ENCODE measurements around the gene PTPRT. TPM values are rescaled to one million over a fixed set of nuclear protein-coding genes. Genes with fewer than 3 reads are reported as not detected.

Gene PTPRT
- under 1 TPM in 3 of 4 donors, not detected in 1; 0.07 to 0.58 (median 0.27) TPM for polyA plus RNA-seq
- long read RNA-seq, donor 1: 0 reads
- long read RNA-seq, donor 2: 0 reads
- long read RNA-seq, donor 3: 0 reads
- long read RNA-seq, donor 4: 0 reads
- long read RNA-seq, donor 5: 0 reads
- long read RNA-seq, donor 6: 0 reads
- long read RNA-seq, donor 7: 0 reads
- long read RNA-seq, donor 8: 0 reads
- long read RNA-seq, donor 9: 0 reads
- long read RNA-seq, donor 10: 0 reads

DNA sequence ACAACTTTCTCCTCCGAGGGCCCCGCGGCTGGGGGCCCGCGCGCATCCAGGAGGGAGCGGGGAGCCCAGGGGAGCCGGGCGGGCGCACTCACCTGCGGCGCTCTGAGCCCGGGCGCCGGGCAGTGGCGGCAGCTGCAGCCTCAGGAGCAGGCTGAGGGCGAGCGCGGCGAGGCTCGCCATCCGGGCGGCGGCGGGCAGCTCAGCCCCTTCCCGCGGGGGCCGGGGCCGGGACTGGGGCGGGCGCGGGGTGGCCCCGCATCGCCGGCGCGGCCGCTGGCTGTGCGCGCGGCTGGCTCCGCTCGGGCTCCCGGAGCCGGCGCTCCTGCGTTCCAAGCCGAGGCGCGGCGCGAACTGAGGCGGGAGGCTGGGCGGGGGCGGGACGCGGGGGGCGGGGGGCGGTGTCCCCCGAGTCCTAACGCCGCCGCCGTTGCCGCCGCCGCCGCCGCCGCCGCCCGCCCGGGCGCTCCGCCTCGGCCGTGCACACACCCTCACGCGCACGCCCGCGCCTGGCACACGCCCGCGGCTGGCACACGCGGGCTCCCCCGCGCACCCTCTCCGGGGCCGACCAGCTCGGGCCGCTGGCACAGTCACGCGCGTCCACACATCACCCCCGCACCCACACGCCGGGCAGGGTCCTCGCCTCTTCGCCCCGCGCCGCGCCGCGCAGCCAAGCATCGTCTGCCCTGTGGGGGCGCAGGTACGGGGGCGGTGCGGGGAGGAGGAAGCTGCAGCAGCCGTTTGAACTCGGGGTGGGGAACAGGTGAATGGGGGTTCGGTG lies at the start of gene PTPRT:
TSS of gene PTPRT (minus strand) at position 353 of the 778 bp plus-strand sequence. CDS start at position 180, 173 bp downstream.
- H3K36me3 ChIP-seq (ENCODE audit: control insufficient read depth in 3 of 3, insufficient read depth in 2 of 3, low read depth in 1 of 3, low read length in 3 of 3): no peaks in the 10 kb centered on the region
- H3K27me3 ChIP-seq (ENCODE audit: control insufficient read depth in 3 of 3, insufficient read depth in 3 of 3, low read length in 3 of 3): peaks cover 18 to 24% (median 18%) of the 10 kb centered on the region in 3 donors
- WGBS, 3 donors: 2 to 6% (median 5%) methylated on average over 49 to 115 of the region's 115 CpGs
- no peak for FAIRE-seq
- no peak within 1 kb of the TSS for H3K27ac ChIP-seq (ENCODE audit: low read depth in 1 of 3, low read length in 2 of 3)
- DNase-seq: peak in 1 of 2 donors; percentile 13
- no peak within 1 kb of the TSS for H3K4me3 ChIP-seq (ENCODE audit: low read depth in 1 of 3, low read length in 3 of 3)
- H3K9me3 ChIP-seq (ENCODE audit: control insufficient read depth in 2 of 2, insufficient read depth in 1 of 2, low read depth in 1 of 2, low read length in 1 of 2): no peaks in the 10 kb centered on the region
- no peaks in the 10 kb centered on the region for H3K4me1 ChIP-seq (ENCODE audit: control insufficient read depth in 3 of 3, insufficient read depth in 2 of 3, low read depth in 1 of 3, low read length in 2 of 3)

GRCh38 chr20:43238833-43239232 lies 49.1 kb upstream of the PTPRT start:
- DNase-seq: peak in 1 of 2 donors; percentile 6
- WGBS, 3 donors: 59 to 75% (median 62%) methylated on average over 3 of the region's 3 CpGs
- Histone ChIP-seq H3K4me1 (ENCODE audit: control insufficient read depth in 3 of 3, insufficient read depth in 2 of 3, low read depth in 1 of 3, low read length in 2 of 3) (no peaks in the 10 kb centered on the region), H3K4me3 (ENCODE audit: low read depth in 1 of 3, low read length in 3 of 3) (no peak overlapping the region), H3K9me3 (ENCODE audit: control insufficient read depth in 2 of 2, insufficient read depth in 1 of 2, low read depth in 1 of 2, low read length in 1 of 2) (no peaks in the 10 kb centered on the region), H3K27ac (ENCODE audit: low read depth in 1 of 3, low read length in 2 of 3) (no peak overlapping the region), H3K27me3 (ENCODE audit: control insufficient read depth in 3 of 3, insufficient read depth in 3 of 3, low read length in 3 of 3) (peaks cover 0 to 4% (median 0%) of the 10 kb centered on the region in 3 donors), H3K36me3 (ENCODE audit: control insufficient read depth in 3 of 3, insufficient read depth in 2 of 3, low read depth in 1 of 3, low read length in 3 of 3) (no peaks in the 10 kb centered on the region)
- FAIRE-seq: no peak

GRCh38 chr20:43238266-43238665 lies 48.6 kb upstream of the PTPRT start:
- FAIRE-seq (no peak), DNase-seq (no peak)
- Histone ChIP-seq H3K27ac (ENCODE audit: low read depth in 1 of 3, low read length in 2 of 3) (no peak overlapping the region), H3K27me3 (ENCODE audit: control insufficient read depth in 3 of 3, insufficient read depth in 3 of 3, low read length in 3 of 3) (peaks cover 0 to 4% (median 0%) of the 10 kb centered on the region in 3 donors), H3K4me3 (ENCODE audit: low read depth in 1 of 3, low read length in 3 of 3) (no peak overlapping the region), H3K9me3 (ENCODE audit: control insufficient read depth in 2 of 2, insufficient read depth in 1 of 2, low read depth in 1 of 2, low read length in 1 of 2) (no peaks in the 10 kb centered on the region), H3K4me1 (ENCODE audit: control insufficient read depth in 3 of 3, insufficient read depth in 2 of 3, low read depth in 1 of 3, low read length in 2 of 3) (no peaks in the 10 kb centered on the region), H3K36me3 (ENCODE audit: control insufficient read depth in 3 of 3, insufficient read depth in 2 of 3, low read depth in 1 of 3, low read length in 3 of 3) (no peaks in the 10 kb centered on the region)
- 24 to 40% (median 30%) methylated on average over 5 of the region's 5 CpGs for WGBS, 3 donors

GRCh38 chr20:43237651-43238168 lies 48.0 kb upstream of the PTPRT start:
- DNase-seq (no peak), FAIRE-seq (no peak)
- Histone ChIP-seq H3K9me3 (ENCODE audit: control insufficient read depth in 2 of 2, insufficient read depth in 1 of 2, low read depth in 1 of 2, low read length in 1 of 2) (no peaks in the 10 kb centered on the region), H3K36me3 (ENCODE audit: control insufficient read depth in 3 of 3, insufficient read depth in 2 of 3, low read depth in 1 of 3, low read length in 3 of 3) (no peaks in the 10 kb centered on the region), H3K4me3 (ENCODE audit: low read depth in 1 of 3, low read length in 3 of 3) (no peak overlapping the region), H3K27ac (ENCODE audit: low read depth in 1 of 3, low read length in 2 of 3) (no peak overlapping the region), H3K4me1 (ENCODE audit: control insufficient read depth in 3 of 3, insufficient read depth in 2 of 3, low read depth in 1 of 3, low read length in 2 of 3) (no peaks in the 10 kb centered on the region), H3K27me3 (ENCODE audit: control insufficient read depth in 3 of 3, insufficient read depth in 3 of 3, low read length in 3 of 3) (peaks cover 0 to 4% (median 0%) of the 10 kb centered on the region in 3 donors)
- WGBS, 3 donors: 66 to 80% (median 72%) methylated on average over 4 of the region's 4 CpGs

- FAIRE-seq (no peak), DNase-seq (no peak)
- Histone ChIP-seq H3K4me1 (ENCODE audit: control insufficient read depth in 3 of 3, insufficient read depth in 2 of 3, low read depth in 1 of 3, low read length in 2 of 3) (no peaks in the 10 kb centered on the region), H3K9me3 (ENCODE audit: control insufficient read depth in 2 of 2, insufficient read depth in 1 of 2, low read depth in 1 of 2, low read length in 1 of 2) (no peaks in the 10 kb centered on the region), H3K4me3 (ENCODE audit: low read depth in 1 of 3, low read length in 3 of 3) (no peak overlapping the region), H3K36me3 (ENCODE audit: control insufficient read depth in 3 of 3, insufficient read depth in 2 of 3, low read depth in 1 of 3, low read length in 3 of 3) (no peaks in the 10 kb centered on the region), H3K27me3 (ENCODE audit: control insufficient read depth in 3 of 3, insufficient read depth in 3 of 3, low read length in 3 of 3) (peaks cover 0 to 4% (median 0%) of the 10 kb centered on the region in 3 donors), H3K27ac (ENCODE audit: low read depth in 1 of 3, low read length in 2 of 3) (no peak overlapping the region)
- 71 to 80% (median 78%) methylated on average over 2 of the region's 2 CpGs for WGBS, 3 donors
Measured at GRCh38 chr20:43235998-43236397, 46.3 kb upstream of the PTPRT start.

DNA sequence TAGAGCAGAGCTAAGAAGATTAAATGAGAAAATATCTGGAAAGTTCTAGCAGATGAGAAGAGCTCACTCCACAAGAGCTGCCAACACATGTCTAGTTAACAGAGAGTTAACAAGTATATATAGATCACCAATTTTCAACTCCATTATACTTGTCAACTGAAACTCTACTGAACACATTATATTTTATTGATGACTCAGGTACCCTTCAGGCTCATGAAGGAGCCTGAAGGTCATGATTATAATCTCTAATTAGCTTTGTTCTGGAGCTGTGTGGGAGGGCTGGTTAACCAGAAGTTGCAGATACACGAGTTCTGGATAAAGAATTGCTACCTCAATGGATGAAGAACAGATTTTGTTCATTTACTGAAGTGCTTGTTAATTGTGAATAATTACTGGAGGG lies 42.1 kb upstream of the PTPRT start:
- no peaks in the 10 kb centered on the region for H3K9me3 ChIP-seq (ENCODE audit: control insufficient read depth in 2 of 2, insufficient read depth in 1 of 2, low read depth in 1 of 2, low read length in 1 of 2)
- FAIRE-seq (no peak), DNase-seq (no peak)
- H3K4me1 ChIP-seq (ENCODE audit: control insufficient read depth in 3 of 3, insufficient read depth in 2 of 3, low read depth in 1 of 3, low read length in 2 of 3): no peaks in the 10 kb centered on the region
- H3K36me3 ChIP-seq (ENCODE audit: control insufficient read depth in 3 of 3, insufficient read depth in 2 of 3, low read depth in 1 of 3, low read length in 3 of 3): no peaks in the 10 kb centered on the region
- WGBS, 3 donors: 26 to 58% (median 28%) methylated on average over 1 of the region's 1 CpG
- no peak overlapping the region for H3K27ac ChIP-seq (ENCODE audit: low read depth in 1 of 3, low read length in 2 of 3)
- H3K4me3 ChIP-seq (ENCODE audit: low read depth in 1 of 3, low read length in 3 of 3): no peak overlapping the region
- H3K27me3 ChIP-seq (ENCODE audit: control insufficient read depth in 3 of 3, insufficient read depth in 3 of 3, low read length in 3 of 3): peaks cover 0 to 2% (median 0%) of the 10 kb centered on the region in 3 donors

DNA sequence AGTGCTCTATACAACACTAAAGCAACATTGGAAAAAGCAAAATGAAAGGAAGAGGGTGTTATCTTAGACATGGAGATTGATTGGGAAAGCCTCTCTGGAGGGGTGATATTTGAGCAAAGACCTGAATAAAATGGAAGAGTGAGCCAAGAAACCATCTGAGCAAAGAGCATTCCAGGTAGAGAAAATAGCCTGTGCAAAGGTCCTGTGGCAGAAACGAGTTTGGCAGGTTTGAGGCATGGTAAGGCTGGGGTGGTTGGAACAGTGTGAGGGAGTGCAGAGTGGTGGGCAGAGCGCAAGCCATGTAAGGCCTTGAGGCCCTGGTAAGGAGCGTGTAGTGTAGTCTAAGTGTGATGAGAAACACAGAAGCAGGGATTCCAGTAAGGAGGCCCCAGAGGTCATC lies 40.0 kb upstream of the PTPRT start:
- Histone ChIP-seq H3K4me3 (ENCODE audit: low read depth in 1 of 3, low read length in 3 of 3) (no peak overlapping the region), H3K27me3 (ENCODE audit: control insufficient read depth in 3 of 3, insufficient read depth in 3 of 3, low read length in 3 of 3) (no peaks in the 10 kb centered on the region), H3K4me1 (ENCODE audit: control insufficient read depth in 3 of 3, insufficient read depth in 2 of 3, low read depth in 1 of 3, low read length in 2 of 3) (no peaks in the 10 kb centered on the region), H3K27ac (ENCODE audit: low read depth in 1 of 3, low read length in 2 of 3) (no peak overlapping the region), H3K9me3 (ENCODE audit: control insufficient read depth in 2 of 2, insufficient read depth in 1 of 2, low read depth in 1 of 2, low read length in 1 of 2) (no peaks in the 10 kb centered on the region), H3K36me3 (ENCODE audit: control insufficient read depth in 3 of 3, insufficient read depth in 2 of 3, low read depth in 1 of 3, low read length in 3 of 3) (no peaks in the 10 kb centered on the region)
- DNase-seq (no peak), FAIRE-seq (no peak)
- WGBS, 3 donors: 66 to 78% (median 69%) methylated on average over 3 of the region's 3 CpGs

GRCh38 chr20:43220612-43221011 lies 30.9 kb upstream of the PTPRT start:
- H3K4me3 ChIP-seq (ENCODE audit: low read depth in 1 of 3, low read length in 3 of 3): no peak overlapping the region
- WGBS, 3 donors: 39 to 54% (median 44%) methylated on average over 4 of the region's 4 CpGs

More at GRCh38 chr20:43220612-43221011, 30.9 kb upstream of the PTPRT start:
- Histone ChIP-seq H3K27ac (ENCODE audit: low read depth in 1 of 3, low read length in 2 of 3) (no peak overlapping the region), H3K4me1 (ENCODE audit: control insufficient read depth in 3 of 3, insufficient read depth in 2 of 3, low read depth in 1 of 3, low read length in 2 of 3) (no peaks in the 10 kb centered on the region), H3K9me3 (ENCODE audit: control insufficient read depth in 2 of 2, insufficient read depth in 1 of 2, low read depth in 1 of 2, low read length in 1 of 2) (no peaks in the 10 kb centered on the region), H3K36me3 (ENCODE audit: control insufficient read depth in 3 of 3, insufficient read depth in 2 of 3, low read depth in 1 of 3, low read length in 3 of 3) (no peaks in the 10 kb centered on the region), H3K27me3 (ENCODE audit: control insufficient read depth in 3 of 3, insufficient read depth in 3 of 3, low read length in 3 of 3) (peaks cover 0 to 3% (median 0%) of the 10 kb centered on the region in 3 donors)
- DNase-seq: no peak
- no peak for FAIRE-seq
